ENCODE results near the gene TVP23A. TPM values are rescaled to one million over a fixed set of nuclear protein-coding genes. Genes with fewer than 3 reads are reported as not detected.

The TVP23A gene
- total and polyA plus RNA-seq, 12 donors: 0.17 to 9.8 (median 0.68) TPM; not detected in 1

GRCh38 chr16:10828851-10829366, 10.3 kb upstream of the TVP23A start:
- H3K4me1 ChIP-seq (replicated peaks in 1 of 2): peaks cover 37 to 43% of the 10 kb centered on the region in 2 donors
- intact Hi-C loops (cut with DNase I): no loop called here
- H3K4me3 ChIP-seq: no peak overlapping the region
- DNase-seq: peak; percentile 90 to 98 (median 97)
- H3K27ac ChIP-seq: peak overlapping the region; percentile 64 to 94 (median 85)
- TF ChIP-seq CTCF (IDR thresholded peaks at IDR 0.05): no peak
- TF ChIP-seq POLR2A (IDR thresholded peaks at IDR 0.05): peak in 1 of 2 donors; percentile 72
- no peaks in the 10 kb centered on the region for H3K36me3 ChIP-seq (replicated peaks in 1 of 2)
- no peaks in the 10 kb centered on the region for H3K9me3 ChIP-seq (replicated peaks in 1 of 3)
- no peaks in the 10 kb centered on the region for H3K27me3 ChIP-seq
- 1 to 10% (median 5%) methylated on average over 9 to 17 of the region's 17 CpGs for WGBS, 4 donors

- H3K4me1 ChIP-seq (replicated peaks in 1 of 2): peaks cover 37 to 43% of the 10 kb centered on the region in 2 donors
- no peaks in the 10 kb centered on the region for H3K27me3 ChIP-seq
- WGBS, 4 donors: 29 to 45% (median 33%) methylated on average over 8 to 11 of the region's 11 CpGs
- peak overlapping the region; percentile 64 to 94 (median 85) for H3K27ac ChIP-seq
- peak; percentile 71 to 91 (median 81) for DNase-seq
- TF ChIP-seq POLR2A (IDR thresholded peaks at IDR 0.05) (peak in 1 of 2 donors; percentile 54), CTCF (IDR thresholded peaks at IDR 0.05) (no peak)
- H3K4me3 ChIP-seq: no peak overlapping the region
- no peaks in the 10 kb centered on the region for H3K9me3 ChIP-seq (replicated peaks in 1 of 3)
- intact Hi-C loops (cut with DNase I): no loop called here
- H3K36me3 ChIP-seq (replicated peaks in 1 of 2): no peaks in the 10 kb centered on the region
Observed at GRCh38 chr16:10827691-10828341, 9.2 kb upstream of the TVP23A start.

GRCh38 chr16:10824111-10824893, 5.7 kb upstream of the TVP23A start:
- 60 to 69% (median 62%) methylated on average over 10 to 13 of the region's 13 CpGs for WGBS, 4 donors
- H3K4me3 ChIP-seq: no peak overlapping the region
- intact Hi-C loops (cut with DNase I): no loop called here
- TF ChIP-seq POLR2A (IDR thresholded peaks at IDR 0.05) (no peak), CTCF (IDR thresholded peaks at IDR 0.05) (no peak)
- peak; percentile 62 to 89 (median 87) for DNase-seq
- H3K27ac ChIP-seq: peak overlapping the region in 4 of 5 donors; percentile 53 to 64 (median 56)
- no peaks in the 10 kb centered on the region for H3K36me3 ChIP-seq (replicated peaks in 1 of 2)
- peaks cover 32 to 35% of the 10 kb centered on the region in 2 donors for H3K4me1 ChIP-seq (replicated peaks in 1 of 2)
- H3K27me3 ChIP-seq: no peaks in the 10 kb centered on the region
- no peaks in the 10 kb centered on the region for H3K9me3 ChIP-seq (replicated peaks in 1 of 3)

- Histone ChIP-seq H3K9me3 (replicated peaks in 1 of 3) (no peaks in the 10 kb centered on the region), H3K27ac (no peak overlapping the region), H3K4me3 (no peak overlapping the region), H3K4me1 (replicated peaks in 1 of 2) (peaks cover 16 to 19% of the 10 kb centered on the region in 2 donors), H3K27me3 (no peaks in the 10 kb centered on the region), H3K36me3 (replicated peaks in 1 of 2) (no peaks in the 10 kb centered on the region)
- 84 to 96% (median 90%) methylated on average over 5 to 7 of the region's 7 CpGs for WGBS, 4 donors
- DNase-seq: no peak
- TF ChIP-seq CTCF (IDR thresholded peaks at IDR 0.05): no peak
- TF ChIP-seq POLR2A (IDR thresholded peaks at IDR 0.05): no peak
- intact Hi-C loops (cut with DNase I): no loop called here
Observed at GRCh38 chr16:10822702-10823101, 4.1 kb upstream of the TVP23A start.
